Tibial nerve (tissue), 4 donors: ENCODE results near the gene ARMC9. TPM values are rescaled to one million over a fixed set of nuclear protein-coding genes. Genes with fewer than 3 reads are reported as not detected.

ENCODE experiments used
- DNase-seq, 2 donors: peaks; one replicate each; pipeline ENCODE4 v3.0.0-alpha.2; 2019; ENCODE audit warnings: low spot score in 2 of 2
- H3K27ac ChIP-seq, 4 donors: fragments of 200-600 bp; sonication (generic) in 3 of 4; one replicate each; pipeline ENCODE4 v1.5.1; 2017 to 2019; ENCODE audit warnings: mild to moderate bottlenecking in 1 of 4
- H3K27me3 ChIP-seq, 2 donors: fragments of 200-600 bp; sonication (generic) in 1 of 2; one replicate each; pipeline versions ENCODE4 v1.5.1 to v1.6.0; 2017 to 2019
- H3K36me3 ChIP-seq, 3 donors: fragments of 200-600 bp; sonication (generic); one replicate each; pipeline ENCODE4 v1.5.1; 2018 to 2019
- H3K4me1 ChIP-seq, 4 donors: fragments of 200-600 bp; sonication (generic) in 3 of 4; one replicate each; pipeline ENCODE4 v1.5.1; 2017 to 2019
- H3K4me3 ChIP-seq, 4 donors: fragments of 200-600 bp; sonication (generic) in 3 of 4; one replicate each; pipeline ENCODE4 v1.5.1; 2017 to 2019; ENCODE audit warnings: mild to moderate bottlenecking in 1 of 4, moderate library complexity in 1 of 4
- H3K9me3 ChIP-seq, 4 donors: fragments of 200-600 bp; sonication (generic) in 3 of 4; one replicate each; pipeline ENCODE4 v1.5.1; 2017 to 2019
- EP300 ChIP-seq, 2 donors: sonication (generic); formaldehyde crosslinking; IDR thresholded peaks; one replicate each; pipeline ENCODE4 v1.6.1; 2017; ENCODE audit warnings: antibody characterized with exemption in 2 of 2, mild to moderate bottlenecking in 1 of 2
- POLR2A ChIP-seq, 2 donors: fragments of 450-650 bp; IDR thresholded peaks; one replicate each; pipeline ENCODE4 v1.6.1; 2017; ENCODE audit warnings: antibody characterized with exemption in 2 of 2, mild to moderate bottlenecking in 2 of 2, moderate library complexity in 2 of 2
- WGBS, 2 donors: methylation state at CpG; one replicate each; pipeline ENCODE4 v1.1.5; 2018; 5-methylcytosine and 5-hydroxymethylcytosine counted together
- total RNA-seq, 4 donors: library from RNA; depleted of rRNA; stranded (reverse); fragments of >200 nt; gene quantifications; one replicate each; pipeline ENCODE4 v1.1.0, GENCODE V29; 2016
- TF ChIP-seq, protein P1 (sequence below), 5 experiments: fragments of 200-600 bp in 3 of 5; fragments of 450-650 bp in 2 of 5; sonication (generic) in 3 of 5; IDR thresholded peaks; one replicate each; pipeline ENCODE4 v1.5.1; 2016 to 2019; ENCODE audit warnings: antibody characterized with exemption in 5 of 5, mild to moderate bottlenecking in 3 of 5, moderate library complexity in 2 of 5

ARMC9 gene
- total RNA-seq, 4 donors from 2014 or later: 8.7 to 30.0 (median 18.6) TPM

DNA sequence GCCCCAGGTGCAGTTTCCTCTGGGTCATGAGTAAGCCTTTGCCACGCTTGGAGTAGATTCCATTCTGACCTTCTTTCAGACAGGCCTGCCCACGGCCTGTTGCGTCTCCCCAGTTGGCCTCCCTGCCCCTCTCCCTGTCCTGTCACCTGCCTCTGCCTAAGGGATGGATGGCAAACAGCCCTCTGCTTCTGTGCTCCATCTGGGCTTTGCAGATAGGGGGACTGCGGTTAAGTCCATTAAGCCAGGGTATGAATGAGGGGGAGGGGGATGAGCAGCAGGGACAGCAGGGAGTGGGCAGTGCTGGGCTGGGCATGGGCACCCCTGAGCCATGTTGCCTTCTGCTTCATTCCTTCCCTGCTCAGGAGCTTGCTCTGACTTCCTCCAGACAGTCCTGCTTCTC lies 159.5 kb downstream of the ARMC9 start:
- 93 to 96% methylated on average over 4 of the region's 4 CpGs for WGBS, 2 donors
- peaks cover 0 to 30% (median 0%) of the 10 kb centered on the region in 3 donors for H3K36me3 ChIP-seq
- no peak for DNase-seq
- no peaks in the 10 kb centered on the region for H3K27me3 ChIP-seq
- TF ChIP-seq, protein P1, sequence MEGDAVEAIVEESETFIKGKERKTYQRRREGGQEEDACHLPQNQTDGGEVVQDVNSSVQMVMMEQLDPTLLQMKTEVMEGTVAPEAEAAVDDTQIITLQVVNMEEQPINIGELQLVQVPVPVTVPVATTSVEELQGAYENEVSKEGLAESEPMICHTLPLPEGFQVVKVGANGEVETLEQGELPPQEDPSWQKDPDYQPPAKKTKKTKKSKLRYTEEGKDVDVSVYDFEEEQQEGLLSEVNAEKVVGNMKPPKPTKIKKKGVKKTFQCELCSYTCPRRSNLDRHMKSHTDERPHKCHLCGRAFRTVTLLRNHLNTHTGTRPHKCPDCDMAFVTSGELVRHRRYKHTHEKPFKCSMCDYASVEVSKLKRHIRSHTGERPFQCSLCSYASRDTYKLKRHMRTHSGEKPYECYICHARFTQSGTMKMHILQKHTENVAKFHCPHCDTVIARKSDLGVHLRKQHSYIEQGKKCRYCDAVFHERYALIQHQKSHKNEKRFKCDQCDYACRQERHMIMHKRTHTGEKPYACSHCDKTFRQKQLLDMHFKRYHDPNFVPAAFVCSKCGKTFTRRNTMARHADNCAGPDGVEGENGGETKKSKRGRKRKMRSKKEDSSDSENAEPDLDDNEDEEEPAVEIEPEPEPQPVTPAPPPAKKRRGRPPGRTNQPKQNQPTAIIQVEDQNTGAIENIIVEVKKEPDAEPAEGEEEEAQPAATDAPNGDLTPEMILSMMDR (IDR thresholded peaks at IDR 0.05): no peak
- TF ChIP-seq EP300 (IDR thresholded peaks at IDR 0.05) (no peak), POLR2A (IDR thresholded peaks at IDR 0.05) (no peak)
- H3K27ac ChIP-seq: no peak overlapping the region
- H3K4me1 ChIP-seq: peaks cover 0 to 16% (median 3%) of the 10 kb centered on the region in 4 donors
- H3K9me3 ChIP-seq: no peaks in the 10 kb centered on the region
- no peak overlapping the region for H3K4me3 ChIP-seq

DNA sequence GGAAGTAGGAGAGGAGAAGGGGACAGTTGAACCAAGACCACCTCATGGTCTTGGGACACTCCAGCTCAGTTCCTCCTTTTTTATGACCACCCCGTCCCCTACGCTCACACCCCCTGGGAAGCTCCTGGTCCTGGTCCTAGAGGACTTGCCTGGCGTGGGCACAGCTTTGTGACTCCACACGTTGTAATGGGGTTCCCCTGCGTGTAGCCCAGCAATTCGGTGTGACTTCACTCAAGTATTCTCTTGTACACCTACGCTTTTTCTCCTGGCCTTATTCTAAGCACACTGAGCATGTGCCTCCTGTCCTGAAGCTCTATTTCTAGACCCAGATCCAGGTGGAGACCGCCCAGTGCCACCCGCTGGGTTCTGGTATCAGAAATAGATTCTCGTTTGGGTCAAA lies 161.0 kb downstream of the ARMC9 start:
- H3K9me3 ChIP-seq: no peaks in the 10 kb centered on the region
- WGBS, 2 donors: 92 to 96% methylated on average over 10 of the region's 10 CpGs
- no peak overlapping the region for H3K4me3 ChIP-seq
- no peak for DNase-seq
- peaks cover 0 to 16% (median 3%) of the 10 kb centered on the region in 4 donors for H3K4me1 ChIP-seq
- no peaks in the 10 kb centered on the region for H3K27me3 ChIP-seq
- no peak for TF ChIP-seq EP300 (IDR thresholded peaks at IDR 0.05)
- TF ChIP-seq, protein P1 (IDR thresholded peaks at IDR 0.05): no peak
- no peak for TF ChIP-seq POLR2A (IDR thresholded peaks at IDR 0.05)
- peaks cover 0 to 35% (median 0%) of the 10 kb centered on the region in 3 donors for H3K36me3 ChIP-seq
- no peak overlapping the region for H3K27ac ChIP-seq

DNA sequence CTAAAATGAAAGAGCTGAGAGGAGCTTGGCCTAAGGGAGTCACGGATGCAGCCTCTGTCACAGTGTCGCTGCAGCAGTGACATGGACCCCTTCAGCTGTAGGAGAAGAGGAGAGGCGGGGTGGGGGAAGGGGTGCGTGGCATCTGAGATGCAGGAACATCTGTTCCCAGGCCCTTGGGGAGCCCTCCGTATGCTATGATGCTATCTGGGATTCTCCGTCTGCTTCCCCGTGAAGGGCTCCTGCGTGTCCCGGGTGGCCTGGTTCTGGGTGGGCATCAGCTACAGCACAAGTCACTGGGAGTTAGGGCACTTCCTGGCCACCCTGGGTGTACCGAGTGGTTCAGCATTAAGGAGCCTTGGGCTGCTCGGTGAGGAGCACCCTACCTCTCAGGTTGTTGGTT lies 161.5 kb downstream of the ARMC9 start:
- H3K4me1 ChIP-seq: peaks cover 0 to 20% (median 3%) of the 10 kb centered on the region in 4 donors
- H3K27me3 ChIP-seq: no peaks in the 10 kb centered on the region
- H3K27ac ChIP-seq: no peak overlapping the region
- no peak overlapping the region for H3K4me3 ChIP-seq
- peaks cover 0 to 35% (median 0%) of the 10 kb centered on the region in 3 donors for H3K36me3 ChIP-seq
- no peak for DNase-seq
- no peak for TF ChIP-seq EP300 (IDR thresholded peaks at IDR 0.05)
- TF ChIP-seq POLR2A (IDR thresholded peaks at IDR 0.05): no peak
- TF ChIP-seq, protein P1 (IDR thresholded peaks at IDR 0.05): no peak
- WGBS, 2 donors: 92 to 94% methylated on average over 11 of the region's 11 CpGs
- no peaks in the 10 kb centered on the region for H3K9me3 ChIP-seq

DNA sequence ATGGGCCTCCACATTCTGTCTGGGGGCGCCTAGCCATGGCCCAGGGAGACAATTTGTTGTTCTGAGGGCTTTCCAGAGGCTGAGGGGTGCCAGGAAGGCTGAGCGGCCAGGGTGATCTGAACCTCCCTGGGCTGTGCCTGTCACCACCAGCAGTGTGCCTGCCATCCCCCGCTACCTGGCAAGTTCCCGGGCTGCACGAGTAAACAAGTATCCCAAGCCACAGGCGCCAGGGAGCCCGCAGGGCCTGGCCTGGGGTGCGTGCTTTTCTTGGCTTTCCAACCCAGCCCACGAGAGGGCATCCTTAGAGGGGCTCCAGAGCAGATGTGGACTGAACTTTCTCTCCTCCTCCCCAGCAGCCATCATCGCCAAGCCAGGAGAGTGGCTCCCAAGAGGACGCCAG lies 162.0 kb downstream of the ARMC9 start:
- Histone ChIP-seq H3K27ac (no peak overlapping the region), H3K4me3 (no peak overlapping the region), H3K9me3 (no peaks in the 10 kb centered on the region), H3K4me1 (peaks cover 0 to 24% (median 3%) of the 10 kb centered on the region in 4 donors), H3K27me3 (no peaks in the 10 kb centered on the region), H3K36me3 (peaks cover 0 to 35% (median 0%) of the 10 kb centered on the region in 3 donors)
- no peak for DNase-seq
- no peak for TF ChIP-seq POLR2A (IDR thresholded peaks at IDR 0.05)
- TF ChIP-seq, protein P1 (IDR thresholded peaks at IDR 0.05): no peak
- no peak for TF ChIP-seq EP300 (IDR thresholded peaks at IDR 0.05)
- WGBS, 2 donors: 94 to 96% methylated on average over 8 to 11 of the region's 11 CpGs

DNA sequence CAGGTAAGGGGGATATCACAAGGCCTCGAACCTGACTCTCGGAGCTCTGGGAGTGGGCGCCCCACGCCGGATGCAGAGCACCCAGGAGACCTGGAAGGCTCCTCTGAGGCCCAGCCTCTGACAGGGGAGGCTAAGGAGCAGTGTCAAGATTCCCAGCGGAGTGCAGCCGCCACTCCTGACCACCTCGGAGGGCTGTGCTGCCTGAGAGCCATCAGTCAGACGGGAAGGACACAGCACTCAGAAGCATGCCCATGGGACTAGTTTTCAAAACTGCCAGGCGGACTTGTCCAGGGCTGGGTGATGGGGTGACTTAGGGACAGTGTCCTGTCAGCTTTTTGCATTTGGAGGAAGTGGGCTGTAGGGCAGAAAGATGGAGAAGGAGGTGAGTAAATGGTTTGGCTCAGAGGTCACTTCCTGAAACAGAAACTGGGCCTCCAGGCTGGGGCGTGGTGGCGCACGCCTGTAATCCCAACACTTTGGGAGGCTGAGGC lies 162.5 kb downstream of the ARMC9 start:
- Histone ChIP-seq H3K9me3 (no peaks in the 10 kb centered on the region), H3K4me3 (no peak overlapping the region), H3K27ac (no peak overlapping the region), H3K27me3 (no peaks in the 10 kb centered on the region), H3K36me3 (peaks cover 0 to 35% (median 0%) of the 10 kb centered on the region in 3 donors), H3K4me1 (peaks cover 0 to 23% (median 2%) of the 10 kb centered on the region in 4 donors)
- TF ChIP-seq EP300 (IDR thresholded peaks at IDR 0.05) (no peak), POLR2A (IDR thresholded peaks at IDR 0.05) (no peak)
- TF ChIP-seq, protein P1 (IDR thresholded peaks at IDR 0.05): no peak
- DNase-seq: no peak
- WGBS, 2 donors: 90 to 95% methylated on average over 8 to 13 of the region's 13 CpGs
